ENCODE results near the gene TIMD4.
"Not testable (repeated sequence)": the region's sequence is repeated elsewhere in the genome, so short reads cannot be mapped to it uniquely, and the experiment has no call there.

TIMD4 gene

GRCh38 chr5:156963125-156963524 lies at the start of gene TIMD4:
TIMD4 (minus strand) TSS chr5:156963226; CDS start chr5:156963198, 28 bp downstream.
- in situ Hi-C loops (cut with MboI; ENCODE audit: low sequenced_read_pairs): no loop called here

GRCh38 chr5:157006262-157006661 lies 43.2 kb upstream of the TIMD4 start:
- in situ Hi-C loops (cut with MboI; ENCODE audit: low sequenced_read_pairs): no loop called here

- in situ Hi-C loops (cut with MboI; ENCODE audit: low sequenced_read_pairs): no loop called here
Measured at GRCh38 chr5:157004893-157005551, 42.0 kb upstream of the TIMD4 start.

- in situ Hi-C loops (cut with MboI; ENCODE audit: low sequenced_read_pairs): no loop called here
Measured at GRCh38 chr5:156991714-156992113, 28.7 kb upstream of the TIMD4 start.

- in situ Hi-C loops (cut with MboI; ENCODE audit: low sequenced_read_pairs): no loop called here
Measured at GRCh38 chr5:156984064-156984463, 21.0 kb upstream of the TIMD4 start.

- in situ Hi-C loops (cut with MboI; ENCODE audit: low sequenced_read_pairs): no loop called here
Measured at GRCh38 chr5:156981481-156981880, 18.5 kb upstream of the TIMD4 start.

- in situ Hi-C loops (cut with MboI; ENCODE audit: low sequenced_read_pairs): no loop called here
Measured at GRCh38 chr5:156974328-156974727, 11.3 kb upstream of the TIMD4 start.

- in situ Hi-C loops (cut with MboI; ENCODE audit: low sequenced_read_pairs): no loop called here
Measured at GRCh38 chr5:156971848-156972525, 9.0 kb upstream of the TIMD4 start.

- in situ Hi-C loops (cut with MboI; ENCODE audit: low sequenced_read_pairs): no loop called here
Measured at GRCh38 chr5:156971415-156971814, 8.4 kb upstream of the TIMD4 start.

GRCh38 chr5:156967386-156967785 lies 4.4 kb upstream of the TIMD4 start:
- in situ Hi-C loops (cut with MboI; ENCODE audit: low sequenced_read_pairs): not testable (repeated sequence)

- in situ Hi-C loops (cut with MboI; ENCODE audit: low sequenced_read_pairs): no loop called here
Measured at GRCh38 chr5:156956321-156956720, 6.7 kb downstream of the TIMD4 start.

GRCh38 chr5:156951359-156951758 lies 11.7 kb downstream of the TIMD4 start:
- in situ Hi-C loops (cut with MboI; ENCODE audit: low sequenced_read_pairs): no loop called here

GRCh38 chr5:156950716-156951115 lies 12.3 kb downstream of the TIMD4 start:
- in situ Hi-C loops (cut with MboI; ENCODE audit: low sequenced_read_pairs): no loop called here

- in situ Hi-C loops (cut with MboI; ENCODE audit: low sequenced_read_pairs): no loop called here
Measured at GRCh38 chr5:156949424-156949823, 13.6 kb downstream of the TIMD4 start.

GRCh38 chr5:156947925-156948324 lies 15.1 kb downstream of the TIMD4 start:
- in situ Hi-C loops (cut with MboI; ENCODE audit: low sequenced_read_pairs): no loop called here

- in situ Hi-C loops (cut with MboI; ENCODE audit: low sequenced_read_pairs): no loop called here
Measured at GRCh38 chr5:156942064-156942463, 21.0 kb downstream of the TIMD4 start.

GRCh38 chr5:156940462-156940861 lies 22.6 kb downstream of the TIMD4 start:
- in situ Hi-C loops (cut with MboI; ENCODE audit: low sequenced_read_pairs): not testable (repeated sequence)

- in situ Hi-C loops (cut with MboI; ENCODE audit: low sequenced_read_pairs): no loop called here
Measured at GRCh38 chr5:156936972-156937371, 26.1 kb downstream of the TIMD4 start.

GRCh38 chr5:156934450-156935211 lies 28.4 kb downstream of the TIMD4 start:
- in situ Hi-C loops (cut with MboI; ENCODE audit: low sequenced_read_pairs): no loop called here

- in situ Hi-C loops (cut with MboI; ENCODE audit: low sequenced_read_pairs): no loop called here
Measured at GRCh38 chr5:156929366-156929948, 33.6 kb downstream of the TIMD4 start.

- in situ Hi-C loops (cut with MboI; ENCODE audit: low sequenced_read_pairs): no loop called here
Measured at GRCh38 chr5:156927545-156927944, 35.5 kb downstream of the TIMD4 start.

Data from HL-60/S4 (cell line).